SK-N-SH treated with all-trans-retinoic acid at 6 μM for 48 hours (cell line): Measurements from ENCODE around the gene PPP1R14B.

Experiments used
- ARNTL ChIP-seq: fragments of 450-650 bp; formaldehyde crosslinking; IDR thresholded peaks from 2 replicates; pipeline ENCODE4 v1.5.0; 2020; ENCODE audit warnings: low read depth, mild to moderate bottlenecking, moderate library complexity, borderline replicate concordance
- BACH2 ChIP-seq: fragments of 250-450 bp; sonication (Bioruptor Pico); IDR thresholded peaks from 2 replicates; pipeline ENCODE4 v1.9.0; 2021; ENCODE audit warnings: mild to moderate bottlenecking, borderline replicate concordance
- CSRNP3 ChIP-seq: fragments of 250-450 bp; sonication (Bioruptor Pico); IDR thresholded peaks from 2 replicates; pipeline ENCODE4 v1.5.1; 2021; ENCODE audit warnings: mild to moderate bottlenecking, moderate library complexity
- PPARA ChIP-seq: fragments of 250-450 bp; sonication (Bioruptor Pico); IDR thresholded peaks from 2 replicates; pipeline ENCODE4 v1.5.0; 2020; ENCODE audit warnings: mild to moderate bottlenecking, borderline replicate concordance
- ZFP3 ChIP-seq: fragments of 250-450 bp; sonication (Bioruptor Pico); IDR thresholded peaks from 2 replicates; pipeline ENCODE4 v1.5.0; 2020; ENCODE audit warnings: mild to moderate bottlenecking, moderate library complexity
- TF ChIP-seq, protein P1 (sequence below): fragments of 250-450 bp; sonication (Bioruptor Pico); IDR thresholded peaks from 2 replicates; pipeline ENCODE4 v1.5.1; 2020; ENCODE audit warnings: low read depth, mild to moderate bottlenecking, moderate library complexity

DNA sequence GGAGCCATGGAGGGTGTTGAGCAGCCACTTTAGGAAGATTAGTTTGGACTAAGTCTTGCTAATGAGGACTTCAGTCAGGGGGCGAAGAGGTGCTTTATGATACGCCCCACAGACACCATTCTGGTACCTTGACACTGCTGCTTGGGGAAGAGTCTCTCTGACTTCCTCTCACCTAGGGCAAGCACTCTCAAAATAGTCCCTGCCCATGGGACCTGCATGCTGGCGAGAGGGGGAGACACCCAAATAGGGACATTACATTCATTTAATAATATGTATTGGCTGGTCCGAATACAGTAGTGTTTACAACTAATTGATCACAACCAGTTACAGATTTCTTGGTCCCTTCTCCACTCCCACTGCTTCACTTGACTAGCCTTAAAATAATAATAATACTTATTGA, 49.0 kb upstream of the PPP1R14B start:
- TF ChIP-seq CSRNP3 (CRISPR knock-in tag), result no peak
- TF ChIP-seq, protein P1, sequence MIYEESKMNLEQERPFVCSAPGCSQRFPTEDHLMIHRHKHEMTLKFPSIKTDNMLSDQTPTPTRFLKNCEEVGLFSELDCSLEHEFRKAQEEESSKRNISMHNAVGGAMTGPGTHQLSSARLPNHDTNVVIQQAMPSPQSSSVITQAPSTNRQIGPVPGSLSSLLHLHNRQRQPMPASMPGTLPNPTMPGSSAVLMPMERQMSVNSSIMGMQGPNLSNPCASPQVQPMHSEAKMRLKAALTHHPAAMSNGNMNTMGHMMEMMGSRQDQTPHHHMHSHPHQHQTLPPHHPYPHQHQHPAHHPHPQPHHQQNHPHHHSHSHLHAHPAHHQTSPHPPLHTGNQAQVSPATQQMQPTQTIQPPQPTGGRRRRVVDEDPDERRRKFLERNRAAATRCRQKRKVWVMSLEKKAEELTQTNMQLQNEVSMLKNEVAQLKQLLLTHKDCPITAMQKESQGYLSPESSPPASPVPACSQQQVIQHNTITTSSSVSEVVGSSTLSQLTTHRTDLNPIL (CRISPR knock-in tag), result no peak
- TF ChIP-seq ARNTL (CRISPR knock-in tag), result no peak
- TF ChIP-seq ZFP3 (CRISPR knock-in tag), result no peak
- no peak for TF ChIP-seq BACH2 (CRISPR knock-in tag)
- no peak for TF ChIP-seq PPARA (CRISPR knock-in tag)
